Middle frontal gyrus (tissue), 1 donor: ENCODE results near the gene TOP2B.

ENCODE experiments used
- DNase-seq: peaks from one replicate; pipeline ENCODE4 v3.0.0-alpha.2; 2015; ENCODE audit warnings: low spot score; ENCODE audit errors: extremely low spot score

Gene TOP2B

DNA sequence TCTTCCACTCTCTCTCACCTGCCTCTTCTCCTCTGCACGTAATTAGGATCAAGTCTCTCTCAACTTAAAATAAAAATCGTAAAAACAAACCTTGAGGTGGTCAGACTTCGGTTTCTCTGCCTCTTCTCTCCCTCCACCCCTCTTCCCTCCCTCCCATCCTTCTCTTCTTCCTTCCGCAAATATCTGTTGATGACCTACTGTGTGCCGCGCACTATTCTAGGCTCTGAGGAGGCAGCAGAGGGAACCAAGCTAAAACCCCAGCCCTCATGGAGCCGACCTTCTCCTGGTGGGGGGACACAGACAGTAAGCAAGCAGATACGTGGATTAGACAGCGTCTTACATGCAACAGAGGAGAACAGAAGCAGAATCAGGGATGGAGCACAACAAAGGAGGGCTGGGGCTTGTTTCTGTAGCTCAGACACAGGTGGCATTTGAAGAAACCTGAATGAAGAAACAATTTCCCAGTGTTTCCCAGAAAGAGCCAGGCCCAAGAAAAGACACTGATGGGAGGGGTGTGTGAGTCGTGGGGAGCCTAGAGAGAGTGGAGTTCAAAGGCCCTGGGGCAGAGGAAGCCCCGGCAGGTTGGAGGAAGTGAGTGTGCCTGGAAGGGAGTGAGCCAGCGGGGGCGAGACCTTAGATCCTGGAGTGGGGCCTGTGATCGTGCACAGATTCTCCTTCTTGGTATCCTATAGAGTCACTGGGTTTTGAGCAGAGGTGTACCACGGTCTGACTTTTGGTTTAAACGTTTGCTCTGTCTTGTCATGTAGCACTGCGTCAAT is 80.5 kb downstream of the TOP2B start:
- DNase-seq, result no peak

DNA sequence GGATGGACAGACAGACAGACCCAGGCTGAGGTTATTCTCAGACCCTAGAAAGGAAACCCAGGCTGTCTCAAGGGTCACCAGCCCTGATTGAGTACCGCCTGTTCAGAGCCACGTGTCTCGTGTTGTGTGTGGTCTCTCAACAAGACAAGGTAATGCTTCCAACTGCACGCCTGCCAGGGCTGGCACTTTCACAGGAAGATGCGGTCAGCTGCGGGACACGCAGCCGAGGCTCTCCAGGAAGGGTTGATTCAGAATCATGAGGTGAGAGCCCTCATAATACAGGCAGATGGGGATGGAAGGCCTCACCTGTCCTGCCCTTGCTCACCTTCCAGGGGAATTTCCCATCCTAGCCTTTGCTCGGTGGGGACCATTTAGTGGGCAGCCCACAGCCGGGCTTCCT is 81.4 kb downstream of the TOP2B start:
- no peak for DNase-seq

DNA sequence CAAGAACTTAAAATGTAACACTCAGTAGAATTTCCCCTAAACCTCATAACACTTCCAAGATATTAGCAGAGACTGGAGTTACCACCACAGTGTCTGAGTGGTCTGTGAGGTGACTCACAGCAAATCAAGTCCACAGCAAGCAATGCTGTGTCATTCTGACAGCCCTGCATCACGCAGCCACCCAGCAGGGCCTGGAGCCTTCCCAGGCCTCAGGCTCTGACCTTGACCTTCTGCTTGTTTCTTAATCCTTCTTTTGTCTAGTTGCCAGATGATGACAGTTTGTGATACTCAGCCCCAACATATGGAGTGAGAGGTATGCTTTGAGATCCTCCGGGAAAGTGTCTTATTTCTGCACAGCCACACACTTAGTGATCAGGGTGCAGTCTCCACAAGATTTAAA is 82.5 kb downstream of the TOP2B start:
- no peak for DNase-seq

DNA sequence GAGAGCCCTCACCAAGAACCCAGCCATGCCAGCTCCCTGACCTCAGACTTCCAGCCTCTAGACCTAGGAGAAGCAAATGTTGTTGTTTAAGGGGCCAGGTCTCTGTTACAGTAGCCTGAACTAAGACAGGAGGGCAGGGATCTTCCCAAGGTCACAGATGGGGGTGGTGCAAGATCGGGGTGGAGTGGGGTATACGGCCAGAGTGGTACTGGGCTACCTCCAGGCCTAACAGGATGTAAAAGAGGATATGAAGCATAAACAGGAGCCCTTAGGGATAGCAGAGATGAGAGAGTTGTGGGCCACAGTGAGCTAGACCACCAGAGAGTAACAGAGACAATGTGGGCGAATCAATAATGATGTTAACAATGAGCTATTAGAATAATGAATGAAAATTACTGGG is 82.9 kb downstream of the TOP2B start:
- no peak for DNase-seq

DNA sequence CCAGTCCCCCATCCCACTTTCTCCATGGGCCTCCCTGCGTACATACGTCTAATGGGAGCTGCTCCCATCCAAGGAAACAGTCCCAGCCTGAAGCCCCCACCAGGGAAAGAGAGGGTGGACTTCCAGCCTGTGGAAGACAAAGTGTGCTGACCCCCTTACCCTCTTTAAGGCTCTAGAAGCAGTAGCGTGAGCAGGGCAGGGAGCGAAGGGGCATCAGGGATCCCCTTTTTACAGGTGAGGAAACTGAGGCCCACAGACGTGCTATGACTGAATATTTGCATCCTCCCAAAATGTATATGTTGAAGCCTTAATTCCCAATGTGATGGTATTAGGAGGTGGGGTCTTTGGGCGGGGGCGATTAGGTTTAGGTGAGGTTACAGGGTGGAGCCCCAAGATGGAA is 83.4 kb downstream of the TOP2B start:
- no peak for DNase-seq

DNA sequence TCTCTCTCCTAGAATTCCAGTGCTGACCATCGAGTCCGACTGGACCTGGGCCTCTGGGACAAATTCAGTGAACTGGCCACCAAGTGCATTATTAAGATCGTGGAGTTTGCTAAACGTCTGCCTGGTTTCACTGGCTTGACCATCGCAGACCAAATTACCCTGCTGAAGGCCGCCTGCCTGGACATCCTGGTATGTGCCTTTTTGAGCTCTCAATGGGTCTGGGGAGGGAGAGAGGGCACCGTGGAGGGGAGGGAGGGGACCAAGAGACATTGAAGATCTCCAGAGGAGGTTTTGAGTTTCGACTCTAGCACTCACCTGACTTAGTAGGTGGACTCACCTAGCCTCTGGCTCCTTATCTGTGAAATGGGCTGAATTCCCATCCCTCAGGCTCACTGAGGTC is 84.2 kb downstream of the TOP2B start:
- DNase-seq, result no peak

DNA sequence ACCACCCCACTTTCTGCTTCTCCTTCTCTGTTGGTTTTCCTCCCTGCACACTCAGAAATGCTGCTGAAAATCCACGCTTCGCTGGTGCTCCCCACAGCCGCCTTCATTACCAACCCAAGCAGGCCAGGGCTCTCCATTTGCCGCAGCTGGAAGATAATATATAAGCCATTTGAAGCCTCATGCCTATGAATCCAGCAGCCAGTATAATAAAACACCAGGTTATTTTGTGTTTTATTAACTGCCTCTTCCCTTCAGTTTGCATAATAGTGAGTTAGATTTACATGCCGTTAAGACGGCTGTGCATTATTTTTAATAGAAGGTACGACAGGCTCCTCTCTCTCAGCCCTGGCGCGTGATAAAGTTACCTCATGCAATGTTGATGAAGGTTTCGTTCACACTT is 86.6 kb downstream of the TOP2B start:
- no peak for DNase-seq

DNA sequence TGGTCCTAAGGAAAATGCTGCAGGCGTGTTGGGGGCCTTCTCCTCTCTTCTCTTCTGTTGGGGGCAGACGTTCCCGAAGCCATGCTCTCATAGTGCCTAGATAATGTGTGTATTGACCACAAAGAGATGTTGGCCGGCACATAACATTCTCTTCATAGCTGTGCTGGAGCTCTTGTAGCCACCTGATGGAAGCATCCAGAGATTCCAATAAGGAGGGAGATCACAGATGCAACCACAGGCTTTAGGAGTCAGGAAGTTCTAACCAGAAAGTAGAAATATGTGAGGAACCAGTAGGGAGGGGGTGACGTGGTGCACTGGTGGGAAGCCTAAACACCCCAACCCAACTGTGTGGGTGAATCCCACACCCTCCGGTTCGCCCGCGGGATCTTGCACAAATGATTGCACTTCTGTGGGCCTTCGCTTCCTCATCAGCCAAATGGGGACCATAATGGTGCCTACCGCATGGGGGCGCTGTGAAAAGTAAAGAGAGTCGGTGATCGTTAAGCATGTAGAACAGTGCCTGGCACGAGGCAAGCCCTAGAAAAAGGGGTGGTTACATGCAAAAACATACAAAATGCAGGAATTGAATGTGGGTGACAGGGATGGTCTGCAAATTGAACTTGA is 87.8 kb downstream of the TOP2B start:
- DNase-seq, result no peak

DNA sequence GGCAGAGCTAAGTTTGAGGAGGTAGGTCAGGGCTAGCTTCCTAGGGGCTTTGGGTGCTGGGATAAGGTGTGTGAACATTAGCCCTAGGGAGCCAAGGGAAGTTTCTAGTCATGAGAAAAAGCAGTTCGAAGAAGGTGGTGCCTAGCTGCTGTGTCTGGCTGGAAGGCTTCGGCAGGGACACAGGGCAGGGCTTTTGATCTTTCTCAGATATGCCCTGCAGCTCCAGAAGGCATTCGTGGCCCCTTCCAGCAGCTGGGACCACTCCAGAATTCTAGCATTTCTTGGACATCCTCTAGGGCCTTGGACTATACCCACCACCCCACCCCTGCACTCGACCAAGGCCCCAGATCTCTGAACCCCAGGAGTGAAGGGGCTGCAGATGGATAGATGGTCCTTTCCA is 88.6 kb downstream of the TOP2B start:
- DNase-seq, result no peak

DNA sequence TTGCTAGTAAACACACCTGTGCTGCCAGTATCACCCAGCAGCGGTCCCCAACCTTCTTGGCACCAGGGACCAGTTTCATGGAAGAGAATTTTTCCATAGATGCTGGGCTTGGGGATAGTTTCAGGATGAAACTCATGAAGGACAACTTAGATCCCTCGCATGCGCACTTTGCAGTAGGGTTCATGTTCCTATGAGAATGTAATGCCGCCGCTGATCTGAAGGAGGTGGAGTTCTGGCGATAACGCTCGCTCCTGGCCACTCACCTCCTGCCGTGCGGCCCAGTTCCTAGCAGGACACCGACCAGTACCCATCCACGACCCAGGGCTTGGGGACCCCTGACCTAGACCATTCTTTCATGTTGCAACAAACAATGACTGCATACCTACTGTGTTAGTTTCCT is 89.7 kb downstream of the TOP2B start:
- no peak for DNase-seq

DNA sequence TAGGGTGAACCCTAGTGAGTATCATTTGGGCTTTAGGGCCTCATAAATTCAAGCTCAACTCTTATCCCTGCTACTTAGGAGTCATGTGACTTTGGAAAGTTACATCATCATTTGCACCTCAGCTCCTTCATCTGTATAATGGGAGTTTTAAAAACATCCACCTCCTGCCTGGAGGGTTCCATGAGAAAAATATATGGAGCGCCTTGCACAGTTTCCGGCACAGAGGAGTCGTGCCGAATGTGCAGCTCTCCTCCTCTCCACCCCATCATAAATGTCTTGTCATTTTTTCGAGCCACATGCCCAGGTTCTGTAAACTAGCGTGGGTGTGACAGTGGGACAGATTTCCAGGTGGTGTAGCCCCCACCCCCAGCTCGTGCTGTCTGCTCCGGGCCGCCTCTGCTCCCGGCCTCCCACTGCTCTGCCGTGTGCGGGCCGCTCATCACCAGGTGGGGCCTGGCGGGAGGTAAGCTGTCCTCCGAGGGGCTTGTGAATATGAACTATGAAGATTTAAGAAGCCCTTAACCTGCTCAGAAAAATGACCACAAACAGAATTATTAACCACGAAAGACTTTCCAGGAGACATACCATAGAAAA is 90.4 kb downstream of the TOP2B start:
- DNase-seq, result no peak

DNA sequence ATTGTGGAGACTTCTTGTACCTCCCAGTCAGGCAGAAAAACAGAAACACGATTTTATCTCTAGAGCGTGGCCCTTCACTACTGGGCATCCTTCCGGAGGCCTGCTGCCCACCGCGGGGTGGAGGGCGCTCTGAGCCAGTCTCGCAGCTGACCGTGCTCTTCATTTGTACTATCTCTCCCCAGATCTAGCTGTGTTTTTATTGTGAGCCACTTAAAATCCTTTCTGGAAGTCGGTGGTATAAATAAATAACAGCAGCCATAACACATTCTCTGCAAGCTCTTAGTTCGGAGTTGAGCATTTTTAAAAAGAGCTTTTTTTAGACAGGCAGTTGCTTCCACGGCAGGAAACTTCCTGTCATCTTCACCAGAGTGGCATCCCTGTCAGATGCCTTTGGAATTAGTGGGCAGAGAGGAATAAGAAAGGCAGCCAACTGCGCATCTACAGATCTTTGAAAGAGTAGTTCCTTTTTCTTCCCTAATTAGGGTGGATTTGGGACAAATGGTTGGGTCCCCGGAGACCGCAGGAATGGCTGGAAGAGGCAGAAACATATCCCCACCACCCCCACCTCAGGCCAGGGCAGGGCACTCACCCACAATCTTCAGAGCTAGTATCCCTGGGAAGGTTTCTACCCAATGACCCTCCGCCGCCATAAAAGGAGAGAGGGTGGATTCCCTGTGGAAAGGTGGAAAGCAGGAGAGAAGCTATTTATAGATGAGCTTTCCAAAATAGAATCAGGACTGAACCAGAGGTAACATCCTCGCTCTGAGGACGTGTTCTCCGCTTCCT is 91.1 kb downstream of the TOP2B start:
- DNase-seq, result no peak

DNA sequence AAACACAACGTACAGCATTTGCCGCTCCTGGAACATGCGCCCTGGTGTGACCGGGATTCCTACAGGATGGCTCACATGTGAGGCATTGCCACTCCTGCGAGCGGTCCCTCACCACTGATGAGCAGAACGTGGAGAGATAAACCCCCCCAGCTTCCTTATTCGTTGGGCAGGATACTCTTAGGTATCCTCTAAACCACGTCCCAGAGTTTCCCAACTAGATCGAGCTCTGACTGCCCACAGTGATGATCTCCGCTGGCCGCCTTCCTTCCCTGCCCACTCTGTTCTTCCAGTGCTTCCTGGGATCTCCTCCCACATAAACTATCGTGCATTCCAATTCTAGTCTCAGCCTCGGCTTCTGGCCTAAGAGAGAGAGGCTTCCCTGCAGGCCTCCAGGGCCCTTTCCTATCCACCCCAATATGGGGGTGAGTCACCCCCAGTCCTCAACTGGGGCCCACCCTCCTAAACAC is 91.8 kb downstream of the TOP2B start:
- DNase-seq, result no peak

DNA sequence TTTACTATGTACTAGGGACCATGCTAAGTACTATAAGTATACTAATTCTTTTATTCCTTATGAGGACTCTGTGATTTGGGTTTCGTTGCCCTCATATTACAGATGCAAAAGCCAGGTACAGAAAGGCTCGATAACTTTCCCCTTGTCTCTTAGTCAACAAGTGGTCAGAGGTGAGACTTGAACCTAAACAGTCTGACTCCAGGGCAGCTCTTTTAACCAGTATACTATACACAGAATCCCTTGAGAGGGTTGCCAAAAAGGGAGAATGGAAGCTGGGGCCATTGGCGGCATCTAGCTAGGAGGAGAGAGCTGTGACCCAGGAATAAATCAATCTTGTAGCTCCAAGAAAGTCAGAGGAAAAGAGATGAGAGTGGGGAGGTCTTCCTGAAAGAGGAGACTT is 92.4 kb downstream of the TOP2B start:
- no peak for DNase-seq

DNA sequence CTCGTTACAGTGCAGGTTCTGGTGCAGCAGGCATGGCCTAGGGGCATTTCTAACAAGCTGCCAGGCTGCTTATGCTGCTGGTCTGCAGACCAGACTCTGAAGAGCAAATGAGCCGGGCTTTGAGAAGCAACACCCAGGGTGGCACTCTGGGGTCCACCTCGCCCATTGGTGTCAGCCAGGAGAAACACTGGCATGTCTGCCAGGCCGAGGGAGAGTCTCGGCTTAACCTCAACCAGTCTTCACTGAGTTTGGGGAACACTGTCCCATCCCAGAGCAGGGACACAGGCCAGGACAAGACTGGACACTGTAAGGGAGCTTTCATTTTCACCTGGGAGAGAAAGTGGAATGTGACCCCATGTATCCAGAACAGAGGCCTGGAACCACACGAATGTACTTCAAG is 93.4 kb downstream of the TOP2B start:
- no peak for DNase-seq

DNA sequence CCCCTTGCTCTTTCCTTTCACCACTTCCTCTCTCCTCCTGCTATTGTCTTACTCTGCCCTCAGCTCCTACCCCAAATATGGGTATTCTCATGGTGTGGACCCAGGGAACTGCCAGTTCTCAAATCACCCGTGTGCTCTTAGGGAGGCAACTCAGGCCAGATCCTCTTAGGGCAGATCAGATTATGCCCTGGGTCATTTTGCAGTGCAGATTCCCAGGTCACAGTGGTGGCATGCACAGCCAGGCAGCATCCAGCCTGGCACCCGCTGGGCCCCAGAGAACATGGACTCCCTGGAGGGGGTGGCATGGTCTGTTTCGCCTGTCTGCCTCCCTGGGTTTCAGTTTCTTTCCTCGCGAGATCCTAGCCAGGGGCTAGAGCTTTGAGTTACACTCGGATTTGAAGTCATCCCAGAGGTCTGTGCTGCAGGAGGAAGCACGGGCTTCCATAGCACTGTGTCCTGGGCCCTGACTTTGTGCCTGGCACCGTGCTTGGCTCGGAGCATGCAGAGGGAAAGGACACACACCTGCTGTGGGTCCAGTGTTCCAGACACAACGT is 96.1 kb downstream of the TOP2B start:
- no peak for DNase-seq

DNA sequence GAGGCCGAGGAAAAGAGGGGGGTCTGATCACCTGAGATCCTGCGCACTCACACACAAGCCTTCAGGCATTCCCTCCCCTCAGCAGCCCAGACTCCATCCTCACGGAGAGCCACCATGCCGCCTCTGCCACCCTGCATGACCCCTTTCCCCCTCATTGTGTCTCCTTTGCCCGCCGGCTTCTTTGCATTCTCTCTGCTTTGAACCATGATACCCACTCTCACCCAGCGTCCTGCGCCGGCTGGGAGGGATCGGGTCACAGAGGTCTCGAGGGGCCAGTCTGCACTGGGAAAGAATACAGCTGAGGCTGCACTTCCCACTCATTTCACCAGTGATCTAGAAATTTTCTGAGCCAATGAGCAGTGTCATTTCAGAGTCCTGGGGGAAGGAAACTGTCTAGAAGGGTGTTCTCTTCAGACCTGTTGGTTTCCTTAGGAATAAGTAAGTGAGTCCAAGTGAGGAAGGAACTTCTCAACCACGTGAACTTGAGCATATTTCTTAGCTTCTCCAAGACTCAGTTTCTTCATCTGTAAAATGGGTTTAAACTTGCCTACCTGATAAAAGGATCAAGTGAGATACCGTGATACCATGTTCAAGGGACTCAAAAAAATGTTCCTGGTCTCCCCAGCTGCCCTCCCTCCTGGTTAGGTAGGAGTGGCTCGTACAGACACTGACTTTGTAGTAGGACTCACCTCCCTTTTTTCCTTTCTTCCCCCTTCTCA is 96.7 kb downstream of the TOP2B start:
- no peak for DNase-seq

DNA sequence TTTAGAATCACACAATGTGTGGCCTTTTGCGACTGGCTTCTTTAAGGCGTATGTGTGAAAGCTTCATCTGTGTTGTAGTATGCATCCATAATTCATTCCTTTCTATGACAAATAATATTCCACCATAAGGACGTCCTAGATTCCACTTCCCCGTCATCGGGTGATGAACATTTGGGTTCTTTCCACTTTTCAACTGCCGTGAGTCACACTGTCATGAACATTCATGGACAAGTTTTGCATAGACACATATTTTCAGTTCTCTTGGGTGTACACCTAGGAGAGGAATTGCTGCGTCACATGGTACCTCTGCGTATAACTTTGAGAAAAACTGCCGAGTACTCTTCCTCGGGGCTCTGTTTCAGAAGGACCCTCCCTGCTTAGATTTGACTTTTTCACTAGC is 97.3 kb downstream of the TOP2B start:
- no peak for DNase-seq

DNA sequence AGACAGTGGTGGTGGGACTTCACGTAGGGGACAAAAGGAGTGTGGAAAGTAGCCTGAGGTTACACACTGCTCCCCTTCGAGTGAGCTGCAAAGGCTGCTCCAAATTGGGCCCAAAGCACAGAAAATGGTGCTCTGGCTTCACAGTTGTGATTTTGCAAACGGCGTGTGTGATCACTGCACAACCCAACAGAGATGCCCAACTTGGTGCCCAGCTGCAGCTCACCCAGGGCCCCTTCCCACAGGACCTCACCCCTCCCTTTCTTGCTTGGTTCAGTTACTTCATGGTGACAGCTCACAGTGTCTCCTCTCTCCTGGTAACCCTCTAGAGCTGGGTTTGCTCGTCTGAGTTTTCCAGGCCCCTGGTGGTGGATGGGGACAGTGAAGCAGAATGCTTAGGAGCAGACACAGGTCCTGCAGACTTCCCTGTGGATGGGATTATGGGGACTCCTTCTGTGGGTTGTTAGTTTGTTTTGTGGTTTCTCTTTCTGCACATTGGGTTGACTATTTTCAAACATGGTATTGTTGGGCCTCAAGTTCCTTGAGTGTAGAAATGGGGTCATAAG is 98.3 kb downstream of the TOP2B start:
- no peak for DNase-seq

DNA sequence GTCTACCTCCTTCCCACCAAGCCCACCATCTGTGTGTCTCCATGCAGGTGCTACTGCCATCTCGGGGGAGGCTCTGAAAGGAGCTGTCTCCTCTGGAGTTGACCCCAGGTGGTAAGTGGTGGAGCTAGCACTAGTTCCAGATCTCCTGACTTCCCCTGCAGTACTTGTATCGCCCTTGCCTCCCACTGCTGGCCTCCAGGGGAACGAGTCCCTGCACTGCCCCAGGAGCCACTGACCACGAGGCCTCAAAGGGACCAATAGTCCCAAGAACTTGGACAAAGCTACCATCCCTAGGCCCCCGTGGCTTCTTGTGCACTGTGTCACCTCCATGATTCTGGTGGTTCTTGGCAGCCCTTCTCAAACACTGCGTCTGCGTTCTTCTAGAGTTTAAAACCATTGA is 98.9 kb downstream of the TOP2B start:
- DNase-seq, result no peak

DNA sequence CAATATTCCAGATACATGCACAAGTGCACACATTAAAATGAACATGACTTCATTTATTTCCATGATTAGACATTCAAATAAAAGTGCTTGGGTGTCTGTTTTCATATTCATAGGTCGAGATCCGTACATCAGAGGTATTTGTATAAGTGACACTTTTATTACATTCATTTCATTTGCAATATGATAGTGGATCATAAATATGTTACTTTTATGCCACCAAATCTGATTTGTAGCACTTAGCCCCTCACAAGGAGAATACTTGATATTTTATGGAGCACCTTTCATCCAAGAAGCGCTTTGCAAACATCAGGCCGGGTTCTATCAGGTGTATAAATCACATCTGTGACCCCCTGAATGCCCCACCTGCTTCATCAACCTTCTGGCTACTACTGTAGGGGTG is 100.6 kb downstream of the TOP2B start:
- no peak for DNase-seq
